GM19452 (cell line): ENCODE results near the gene TGFB2.

Source experiments
- ATAC-seq: cut with Tn5 transposase; IDR thresholded peaks from one replicate; pipeline ENCODE4 v1.9.1; 2021; ENCODE audit not compliant: unreplicated experiment

The TGFB2 gene

DNA sequence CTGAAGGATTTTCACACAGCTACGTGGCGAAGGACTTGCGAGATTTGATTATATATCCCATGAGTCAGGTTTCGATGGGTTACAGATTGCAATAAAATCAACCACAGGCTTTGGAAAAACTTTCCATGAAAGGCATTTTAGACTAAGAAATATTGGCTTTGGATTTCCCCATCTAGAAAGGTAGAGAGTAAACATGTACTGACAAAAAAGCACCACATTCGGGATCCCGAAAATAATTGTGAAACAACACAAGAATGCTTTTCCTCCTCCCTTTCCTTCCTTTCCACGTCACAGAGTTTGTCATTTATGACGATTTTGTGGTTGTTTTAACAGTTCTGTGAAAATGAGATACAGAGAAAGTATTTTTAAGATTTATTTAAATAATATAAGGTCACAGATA lies 38.5 kb downstream of the TGFB2 start:
- no peak for ATAC-seq

DNA sequence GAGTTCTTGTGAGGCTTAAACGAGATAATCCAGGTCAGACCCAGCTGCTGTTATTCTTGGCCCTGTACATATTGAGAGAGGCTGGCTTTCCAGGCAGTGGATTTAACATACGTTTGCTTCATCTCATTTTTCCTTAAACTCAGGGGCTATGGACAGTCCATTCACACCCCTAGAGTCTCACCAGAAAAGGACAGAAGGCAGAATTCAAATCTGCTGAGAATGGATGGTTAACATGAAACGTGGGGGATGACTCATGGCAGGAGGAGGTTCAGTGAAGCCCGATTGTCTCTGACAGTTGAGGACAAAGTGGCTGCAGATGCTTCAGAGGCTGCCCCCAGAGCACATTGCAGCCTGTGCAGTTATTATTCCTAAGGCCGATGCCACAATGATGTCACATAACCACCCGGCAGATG lies 39.5 kb downstream of the TGFB2 start:
- ATAC-seq = no peak

DNA sequence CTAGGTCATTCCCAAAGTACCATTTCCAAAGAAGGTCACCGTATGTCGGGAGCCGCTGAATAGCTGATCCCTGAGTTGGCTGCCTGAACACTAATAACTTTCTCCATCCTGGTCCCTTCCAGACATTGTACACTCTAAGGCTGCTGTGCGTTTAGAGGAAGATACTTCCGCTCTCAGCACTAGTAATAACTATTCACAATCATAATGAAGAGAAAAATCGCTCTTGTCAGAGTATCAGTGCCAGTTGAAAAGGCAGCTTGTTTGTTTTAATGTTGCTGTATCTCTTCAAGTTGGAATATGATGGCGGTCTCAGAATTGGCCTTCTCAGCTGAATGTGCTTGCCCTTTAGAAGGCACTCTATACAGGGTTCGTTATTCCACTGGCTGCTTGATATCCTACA lies 43.5 kb downstream of the TGFB2 start:
- no peak for ATAC-seq

DNA sequence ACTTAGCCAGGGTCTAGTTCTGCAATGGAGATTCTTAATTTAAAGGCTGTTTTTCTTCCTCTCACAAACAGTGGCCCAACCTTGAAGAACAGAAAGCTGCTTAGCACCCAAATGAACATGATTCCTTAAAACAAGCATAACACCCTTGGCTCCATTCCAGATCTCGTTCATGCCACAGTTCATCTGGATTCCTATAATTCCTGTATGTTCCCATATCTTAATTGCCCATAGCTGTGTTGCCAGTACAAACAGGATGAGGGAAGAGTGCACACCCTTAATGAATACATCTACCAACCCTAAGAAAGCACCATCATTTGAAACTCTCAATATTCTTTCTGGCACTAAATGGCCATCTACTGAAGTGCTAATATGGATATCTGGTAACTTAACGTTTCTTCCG lies 45.5 kb downstream of the TGFB2 start:
- no peak for ATAC-seq

DNA sequence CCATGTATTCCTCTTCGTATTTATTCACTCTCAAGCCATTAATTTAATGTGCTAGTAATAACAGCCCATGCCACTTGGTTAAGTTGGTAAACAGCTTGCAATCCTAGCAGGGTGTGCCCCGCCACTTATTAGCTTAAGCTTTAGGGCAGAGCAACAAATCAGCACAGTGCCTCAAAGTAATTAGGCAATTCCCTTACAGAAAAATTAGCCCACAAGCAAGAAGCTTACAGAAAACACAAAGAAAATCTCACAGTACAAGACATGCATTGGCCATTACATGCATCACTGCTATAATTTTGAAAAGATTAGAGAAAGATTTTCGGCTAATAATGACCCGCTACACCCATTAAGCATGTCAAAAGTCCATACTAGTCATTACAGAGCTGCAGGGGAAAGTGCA lies 47.6 kb downstream of the TGFB2 start:
- no peak for ATAC-seq

DNA sequence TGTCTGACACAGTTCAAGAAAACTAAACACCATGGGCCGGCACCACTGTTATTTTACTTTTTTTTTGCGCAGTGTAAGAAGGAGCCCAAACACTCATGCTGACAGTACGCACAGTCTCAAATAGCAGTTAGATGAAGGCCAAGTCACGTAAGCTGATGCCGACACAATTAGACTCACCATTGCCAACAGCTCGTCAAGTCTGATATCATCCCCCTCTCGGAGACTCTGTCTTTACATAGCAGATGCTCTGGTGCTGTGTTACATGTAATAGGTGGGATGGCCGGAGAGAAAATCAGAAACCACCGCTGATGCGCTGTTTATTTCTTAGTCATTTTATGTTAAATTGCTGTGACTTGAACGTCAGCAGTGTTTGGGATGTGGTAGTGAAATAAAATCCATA lies 49.3 kb downstream of the TGFB2 start:
- no peak for ATAC-seq

DNA sequence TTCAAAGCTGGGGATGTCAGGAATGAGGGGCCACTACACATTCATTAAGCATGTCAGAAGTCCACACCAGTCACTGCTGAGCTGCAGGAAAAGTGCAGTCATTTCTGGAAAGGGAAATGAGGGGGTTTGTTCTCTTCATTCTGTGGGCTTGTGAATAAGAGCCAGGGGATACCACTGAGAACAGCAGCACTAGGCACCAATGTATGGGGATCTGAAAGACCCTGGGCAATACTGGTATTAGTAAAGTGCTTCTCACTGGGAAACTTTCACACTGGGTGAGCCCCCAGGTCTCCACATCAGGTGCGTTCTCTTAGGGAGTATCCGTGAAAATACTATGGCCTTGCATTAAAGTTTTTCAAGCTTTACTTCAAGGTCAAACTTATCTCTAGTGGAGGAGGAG lies 49.9 kb downstream of the TGFB2 start:
- ATAC-seq = no peak

DNA sequence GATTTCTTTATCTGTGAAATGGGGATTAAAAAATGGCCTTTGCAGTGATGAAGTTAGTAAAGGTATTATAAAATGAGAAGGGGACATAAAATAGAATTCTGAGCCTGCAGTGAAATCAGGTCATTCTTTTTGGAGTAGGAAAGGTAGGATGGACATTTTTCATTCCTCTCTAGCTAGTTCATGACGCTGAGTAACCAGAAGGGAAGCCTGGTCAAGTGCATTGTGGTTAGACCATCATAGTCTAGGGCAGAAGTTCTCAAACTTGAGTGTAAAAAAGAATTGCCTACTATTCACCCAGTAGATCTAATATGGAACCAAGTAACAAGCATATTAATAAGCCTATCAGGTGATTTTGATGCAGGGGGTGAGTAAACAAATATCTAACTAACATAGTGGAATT lies 50.8 kb downstream of the TGFB2 start:
- no peak for ATAC-seq

DNA sequence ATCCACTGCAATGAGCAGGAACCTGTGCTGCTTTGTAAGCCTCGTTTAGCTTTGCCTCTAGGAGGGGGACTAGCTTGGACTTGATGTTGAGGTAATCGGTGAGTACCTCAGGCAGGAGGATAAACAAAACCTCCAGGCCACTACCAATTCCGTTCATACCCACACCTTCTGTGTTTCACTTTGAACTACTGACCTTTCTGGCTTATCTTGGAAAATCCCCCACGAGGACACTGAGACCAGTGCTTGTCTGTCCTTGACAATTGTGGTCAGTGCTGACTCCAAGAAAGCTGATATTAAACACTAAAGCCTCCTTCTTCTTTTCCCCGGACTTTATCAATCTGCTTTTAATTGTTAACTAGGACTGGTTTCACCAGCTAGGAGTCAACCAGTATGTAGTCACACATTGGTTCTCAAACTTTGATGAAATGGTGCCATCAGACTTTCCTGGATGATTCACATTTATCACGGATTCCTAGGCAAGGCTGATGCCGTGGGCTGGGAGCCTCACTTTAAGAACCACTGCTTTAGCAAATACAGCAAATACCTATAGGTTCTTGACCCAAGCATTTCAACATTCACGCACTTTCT lies 52.7 kb downstream of the TGFB2 start:
- ATAC-seq = no peak

DNA sequence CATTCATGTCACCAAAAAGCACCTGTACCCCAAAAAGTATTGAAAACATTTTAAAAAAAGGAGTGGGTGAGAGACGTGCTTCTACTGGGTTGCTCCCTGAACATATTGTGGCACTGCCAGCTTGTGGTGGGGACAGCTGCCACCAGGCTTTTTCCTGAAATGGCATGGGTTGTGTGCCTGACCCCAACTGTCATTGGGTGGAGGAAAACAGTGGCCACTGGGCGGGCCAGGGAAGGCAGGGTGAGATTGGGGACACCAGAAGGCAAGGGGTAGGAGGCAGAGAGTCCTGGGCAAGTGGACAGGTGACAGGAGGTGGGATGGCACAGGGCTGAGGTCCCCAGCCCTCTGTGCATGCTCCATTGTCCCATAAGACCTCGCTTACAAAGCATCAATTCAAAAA lies 55.5 kb downstream of the TGFB2 start:
- ATAC-seq = no peak

DNA sequence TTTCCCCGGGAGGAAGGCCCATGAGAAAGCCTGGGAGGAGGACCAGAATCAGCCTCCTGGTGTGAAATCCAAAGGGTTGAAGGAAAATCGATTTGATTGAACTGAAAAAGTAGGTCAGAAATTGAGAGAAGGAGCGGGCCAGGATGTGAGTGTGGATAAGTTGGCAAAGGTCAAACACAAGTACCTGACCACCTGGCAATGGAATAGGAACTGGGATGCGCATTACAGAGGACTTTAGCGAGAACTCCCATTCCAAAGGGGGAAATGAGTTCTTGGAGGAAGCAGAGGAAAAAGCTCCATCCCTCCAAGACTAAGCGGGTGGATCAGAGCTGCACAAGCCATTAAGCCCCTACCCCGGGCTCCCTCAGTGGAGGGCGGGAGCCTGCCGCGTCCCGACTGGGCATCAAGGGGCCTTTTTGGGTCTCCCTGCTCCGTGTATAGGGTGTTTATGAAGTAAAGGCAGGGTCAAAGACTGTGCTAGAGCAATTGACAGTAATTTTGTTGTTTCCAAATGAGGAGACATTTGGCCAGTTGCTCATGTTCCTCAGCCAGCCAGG lies 56.4 kb downstream of the TGFB2 start:
- ATAC-seq = no peak

DNA sequence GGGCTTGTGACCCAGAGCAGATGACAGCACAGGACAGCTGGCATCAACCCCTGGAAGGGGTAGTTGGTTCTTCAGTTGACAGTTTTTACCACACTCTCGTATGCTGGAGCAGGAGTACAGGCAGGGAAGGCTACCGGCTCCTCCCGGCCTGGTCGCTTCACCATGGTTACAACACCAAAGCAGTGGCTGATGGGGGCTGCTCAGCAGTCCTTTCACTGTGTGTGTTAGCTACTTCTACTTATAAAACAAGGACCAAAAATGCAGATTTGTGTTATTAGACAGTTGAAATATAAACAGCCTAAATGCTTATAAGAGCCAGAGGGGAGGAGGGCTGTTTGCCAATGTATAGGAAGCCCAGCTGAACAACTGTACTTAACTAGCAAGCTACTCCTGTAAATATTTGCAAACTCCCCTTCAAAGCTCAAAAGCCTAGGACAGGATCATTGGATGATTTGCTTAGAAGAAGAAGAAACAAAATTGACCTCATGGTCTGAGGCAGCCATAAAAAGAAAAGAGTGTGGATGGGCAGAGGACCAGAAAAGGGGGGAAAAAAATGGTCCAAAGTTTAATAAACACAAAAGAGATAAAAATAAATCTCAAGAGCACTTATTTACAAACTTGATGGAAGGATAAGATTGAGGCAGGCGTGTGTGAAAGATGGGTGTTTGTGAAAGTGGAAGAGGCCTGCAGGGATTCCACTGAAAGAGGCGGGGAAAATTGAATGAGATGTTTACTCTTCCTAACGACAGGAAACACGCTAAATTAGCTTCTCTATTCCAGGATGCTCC lies 57.1 kb downstream of the TGFB2 start:
- ATAC-seq = no peak

DNA sequence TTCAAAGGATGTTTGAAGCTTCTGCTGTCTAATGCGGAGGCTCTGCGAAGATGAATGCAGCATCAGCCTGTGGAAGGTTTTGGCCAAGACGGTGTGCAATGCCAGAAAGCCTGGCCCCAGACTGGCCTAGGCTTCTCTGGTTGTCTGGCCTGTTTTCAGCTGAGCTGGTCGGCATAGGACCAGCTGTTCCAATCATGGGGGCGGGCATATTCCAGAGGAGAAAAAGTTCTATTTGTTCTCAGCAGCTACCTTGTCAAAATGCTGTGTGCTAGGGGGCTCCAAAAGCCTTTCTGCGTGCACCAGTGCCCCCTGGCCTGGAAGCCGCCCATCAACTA lies 57.6 kb downstream of the TGFB2 start:
- no peak for ATAC-seq

DNA sequence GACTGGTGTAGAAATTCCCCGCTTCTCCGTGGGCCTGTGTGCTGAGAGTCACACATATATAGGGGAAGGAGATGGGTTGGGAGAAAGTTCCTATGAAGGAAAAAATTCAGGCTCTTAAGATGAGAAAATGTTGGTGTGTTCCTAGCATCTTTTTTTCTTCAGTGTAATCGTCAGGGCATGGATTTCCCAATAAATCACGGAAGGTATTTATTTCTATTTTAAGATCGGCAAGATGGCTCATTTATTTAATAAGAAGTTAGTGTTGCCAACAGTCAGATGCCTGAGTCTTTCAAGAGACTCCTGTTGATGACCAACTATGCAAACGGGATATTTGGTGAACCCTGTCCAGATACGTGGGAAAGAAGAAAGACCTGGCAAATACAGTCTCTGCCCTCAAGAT lies 58.2 kb downstream of the TGFB2 start:
- no peak for ATAC-seq

DNA sequence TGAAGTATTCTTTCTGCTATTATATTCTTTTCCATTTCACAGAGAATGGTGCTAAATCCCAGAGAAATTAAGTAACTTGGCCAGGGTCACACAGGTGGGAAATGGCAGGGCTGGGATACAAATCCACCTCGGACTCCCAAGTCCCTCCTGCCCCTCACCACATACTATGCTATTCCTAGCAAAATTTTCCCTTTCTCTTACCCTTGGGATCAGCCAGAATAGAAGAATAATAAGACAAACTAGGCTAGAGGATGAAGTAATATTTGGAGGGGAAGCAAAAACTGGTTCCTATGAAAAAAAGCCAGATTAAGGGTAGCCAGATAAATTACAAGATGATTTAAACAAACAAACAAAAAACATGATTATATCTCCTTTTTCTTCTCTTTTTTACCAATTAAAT lies 62.5 kb downstream of the TGFB2 start:
- no peak for ATAC-seq

DNA sequence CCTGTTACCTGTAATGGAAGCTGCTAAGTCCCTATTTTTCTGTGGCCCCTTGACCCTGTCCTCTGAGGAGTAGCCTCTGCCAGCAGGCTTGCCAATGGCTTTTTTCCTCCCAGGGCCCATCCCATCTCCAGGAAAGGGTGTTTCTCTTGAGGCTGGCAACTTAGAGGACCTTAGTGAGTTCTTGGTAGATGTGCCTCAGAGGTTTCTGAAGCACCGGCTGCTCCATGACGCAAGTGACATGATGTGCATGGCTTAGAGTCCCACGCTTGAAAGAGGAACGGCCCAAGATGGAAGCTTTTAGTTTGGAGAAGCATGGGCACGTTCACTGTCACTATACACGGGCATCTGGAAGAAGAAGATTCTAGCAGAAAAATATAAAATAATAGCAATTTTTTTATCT lies 63.0 kb downstream of the TGFB2 start:
- no peak for ATAC-seq

DNA sequence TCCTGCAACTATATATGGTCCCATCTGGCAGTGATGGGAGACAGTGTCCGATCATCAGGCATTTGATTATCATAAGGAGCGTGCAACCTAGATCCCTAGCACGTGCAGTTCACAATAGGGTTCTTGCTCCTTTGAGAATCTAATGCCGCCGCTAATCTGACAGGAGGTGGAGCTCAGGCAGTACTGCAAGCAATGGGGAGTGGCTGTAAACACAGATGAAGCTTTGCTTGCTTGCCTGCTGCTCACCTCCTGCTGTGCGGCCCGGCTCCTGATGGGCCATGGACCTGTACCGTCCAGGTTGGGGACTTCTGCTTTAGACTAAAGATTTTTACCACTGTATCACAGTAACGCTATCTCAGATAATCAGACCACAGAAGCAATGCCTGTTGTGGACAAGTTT lies 63.8 kb downstream of the TGFB2 start:
- no peak for ATAC-seq

DNA sequence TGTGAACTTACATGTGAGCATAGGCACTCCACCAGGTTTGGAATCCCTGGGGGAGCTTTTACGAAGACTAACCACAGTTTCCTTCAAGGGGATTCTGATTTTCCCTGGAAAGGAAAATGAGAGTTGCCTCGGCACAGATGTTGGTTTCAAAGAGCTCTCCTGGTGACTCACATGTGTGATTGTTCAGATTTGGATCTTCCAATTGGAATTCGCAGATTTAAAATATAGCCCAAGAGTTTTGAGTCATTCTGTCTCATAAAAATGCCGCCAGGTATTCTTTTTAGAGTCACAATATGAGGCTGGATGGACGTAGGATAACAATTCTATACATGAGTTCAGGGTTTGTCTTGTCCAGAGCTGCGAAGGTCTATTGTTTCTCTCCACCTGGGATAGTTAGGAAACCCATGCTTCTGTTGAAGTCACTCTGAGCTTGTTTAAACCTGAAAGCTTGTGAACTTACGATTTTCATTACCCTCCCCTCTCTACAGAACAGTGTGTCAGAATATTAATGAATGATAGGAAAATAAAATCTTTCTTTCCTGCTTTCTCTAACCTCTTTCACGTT lies 64.9 kb downstream of the TGFB2 start:
- ATAC-seq = no peak

DNA sequence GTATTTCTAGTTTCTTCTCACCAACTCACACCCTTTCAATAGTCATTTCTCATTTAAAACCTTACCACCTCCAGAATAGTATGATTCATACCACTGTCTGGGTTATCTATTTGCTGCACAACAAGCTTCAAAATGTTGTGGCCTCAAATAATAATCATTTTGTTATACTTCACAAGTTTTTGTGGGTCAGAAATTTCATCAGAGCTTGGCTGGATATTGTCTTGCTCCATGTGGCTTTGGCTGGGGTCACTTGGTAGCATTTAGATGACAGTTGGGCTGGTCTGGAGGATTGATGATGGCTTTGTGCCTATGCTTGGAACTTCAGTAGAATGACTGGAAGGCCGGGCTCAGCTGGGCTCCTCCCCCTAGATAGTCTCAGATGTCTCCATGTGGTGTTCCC lies 66.0 kb downstream of the TGFB2 start:
- ATAC-seq = no peak

DNA sequence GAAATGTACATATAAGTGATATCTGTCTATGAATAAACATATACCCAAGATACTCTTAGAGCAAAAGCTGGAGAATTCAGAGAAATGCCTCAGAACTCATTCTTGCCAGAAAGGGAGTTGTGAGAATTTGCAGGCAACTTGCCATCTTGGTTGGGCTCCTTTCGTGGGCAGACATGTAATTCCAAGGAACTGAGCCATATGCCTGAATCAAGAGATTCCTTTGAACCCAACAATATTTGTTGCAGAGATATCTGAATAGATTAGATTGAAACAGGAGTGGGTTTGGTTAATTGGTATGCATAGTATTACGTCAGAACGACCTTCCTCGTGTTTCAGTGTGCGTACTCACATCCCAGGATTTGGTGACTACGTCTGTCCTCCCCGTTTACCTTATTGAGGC lies 67.0 kb downstream of the TGFB2 start:
- no peak for ATAC-seq

DNA sequence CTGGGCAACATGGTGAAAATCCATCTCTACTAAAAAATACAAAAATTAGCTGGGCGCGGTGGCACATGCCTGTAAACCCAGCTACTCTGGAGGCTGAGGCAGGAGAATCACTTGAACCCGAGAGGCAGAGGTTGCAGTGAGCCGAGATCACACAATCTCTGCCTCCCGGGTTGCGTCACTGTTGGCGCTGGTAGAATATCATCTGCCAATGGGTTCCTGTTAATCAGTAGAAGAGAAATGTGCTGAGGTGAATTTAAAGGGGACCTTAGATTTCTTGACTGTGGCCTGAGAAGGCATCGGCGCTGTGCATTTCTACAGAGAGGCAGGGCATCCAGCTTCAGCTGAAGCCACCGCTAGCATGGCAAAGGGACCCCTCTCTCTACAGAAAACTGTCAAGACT lies 68.0 kb downstream of the TGFB2 start:
- ATAC-seq = no peak

DNA sequence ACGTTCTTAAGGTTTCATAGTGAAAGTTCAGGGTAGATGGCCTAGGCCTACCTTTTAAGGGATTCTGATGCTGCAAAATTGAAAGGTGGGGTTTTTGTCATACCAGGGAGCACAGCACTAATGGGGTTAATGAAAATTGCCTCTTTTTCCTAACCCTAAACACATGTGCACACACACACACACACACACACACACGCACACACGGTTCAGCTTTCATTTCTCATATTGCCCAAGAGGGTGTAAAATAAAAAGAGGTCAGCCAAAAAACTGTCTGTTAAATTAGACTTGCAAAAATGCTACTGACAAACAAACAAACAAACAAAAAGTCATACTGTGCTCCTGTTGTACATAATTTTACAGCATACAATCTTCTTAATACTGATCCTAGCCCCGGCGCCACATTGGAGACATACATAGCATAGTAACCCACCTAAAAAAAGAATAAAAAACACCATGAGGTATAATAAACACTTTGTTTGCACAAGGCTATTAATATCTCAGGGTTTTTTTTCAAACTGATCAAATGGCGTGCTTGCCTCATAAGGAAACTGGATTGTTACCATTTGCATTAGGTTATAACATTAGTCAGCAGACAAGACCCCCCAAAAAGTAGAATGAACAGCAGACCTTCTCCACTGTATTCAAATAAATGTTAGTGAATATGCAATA lies 69.1 kb downstream of the TGFB2 start:
- no peak for ATAC-seq
